ENCODE measurements around the gene SNRNP48. TPM values are rescaled to one million over a fixed set of nuclear protein-coding genes. Genes with fewer than 3 reads are reported as not detected.
A peak's percentile ranks its signal among the peaks of the same experiment; 100 is the strongest.

SNRNP48 gene
- total and polyA plus RNA-seq, 5 donors from 2014 or later: 6.8 to 10.9 (median 10.5) TPM

DNA sequence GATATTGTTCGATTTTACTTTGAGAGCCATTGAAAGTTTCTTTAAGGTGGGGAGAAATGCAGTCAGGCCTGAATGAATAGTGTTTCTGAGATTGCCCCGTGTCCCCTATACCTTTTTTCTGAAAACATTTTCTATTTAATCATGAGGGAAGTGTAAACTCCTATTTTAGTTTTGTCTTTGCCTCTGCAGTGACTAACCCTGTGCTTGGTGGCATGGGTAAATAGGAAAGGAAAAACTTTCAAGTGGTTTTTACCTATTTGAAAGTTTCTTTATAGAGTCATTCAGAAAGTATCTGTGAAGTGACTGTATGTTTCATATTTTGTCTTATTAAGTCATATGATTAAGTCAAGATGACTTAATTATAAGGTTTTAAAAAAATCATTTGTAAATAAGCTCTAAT is 14.5 kb downstream of the SNRNP48 start:
- H3K36me3 Mint-ChIP-seq: peaks cover 42% of the 10 kb centered on the region
- peaks cover 84% of the 10 kb centered on the region for H3K36me3 ChIP-seq (ENCODE audit: control insufficient read depth, insufficient read depth, low read length)
- H3K27ac ChIP-seq (ENCODE audit: insufficient read depth, low read length, poor library complexity, severe bottlenecking): no peak overlapping the region
- no peak overlapping the region for H3K4me3 Mint-ChIP-seq
- no peaks in the 10 kb centered on the region for H3K27me3 Mint-ChIP-seq
- no peaks in the 10 kb centered on the region for H3K9me3 Mint-ChIP-seq
- ATAC-seq (ENCODE audit: low read depth in 2 of 2): no peak
- no peak overlapping the region for H3K4me3 ChIP-seq (ENCODE audit: low read depth, low read length)
- peaks cover under 1 to 21% (median 9%) of the 10 kb centered on the region in 4 donors for H3K4me1 Mint-ChIP-seq
- peak overlapping the region in 2 of 3 donors; percentile 44 to 45 for H3K27ac Mint-ChIP-seq
- no peaks in the 10 kb centered on the region for H3K9me3 ChIP-seq (ENCODE audit: control insufficient read depth in 2 of 2, low read length in 2 of 2)
- H3K27me3 ChIP-seq (ENCODE audit: control insufficient read depth, insufficient read depth, low read length): no peaks in the 10 kb centered on the region
- no peak for DNase-seq
- H3K4me1 ChIP-seq (ENCODE audit: control insufficient read depth, insufficient read depth, low read length, poor library complexity, severe bottlenecking): no peaks in the 10 kb centered on the region

DNA sequence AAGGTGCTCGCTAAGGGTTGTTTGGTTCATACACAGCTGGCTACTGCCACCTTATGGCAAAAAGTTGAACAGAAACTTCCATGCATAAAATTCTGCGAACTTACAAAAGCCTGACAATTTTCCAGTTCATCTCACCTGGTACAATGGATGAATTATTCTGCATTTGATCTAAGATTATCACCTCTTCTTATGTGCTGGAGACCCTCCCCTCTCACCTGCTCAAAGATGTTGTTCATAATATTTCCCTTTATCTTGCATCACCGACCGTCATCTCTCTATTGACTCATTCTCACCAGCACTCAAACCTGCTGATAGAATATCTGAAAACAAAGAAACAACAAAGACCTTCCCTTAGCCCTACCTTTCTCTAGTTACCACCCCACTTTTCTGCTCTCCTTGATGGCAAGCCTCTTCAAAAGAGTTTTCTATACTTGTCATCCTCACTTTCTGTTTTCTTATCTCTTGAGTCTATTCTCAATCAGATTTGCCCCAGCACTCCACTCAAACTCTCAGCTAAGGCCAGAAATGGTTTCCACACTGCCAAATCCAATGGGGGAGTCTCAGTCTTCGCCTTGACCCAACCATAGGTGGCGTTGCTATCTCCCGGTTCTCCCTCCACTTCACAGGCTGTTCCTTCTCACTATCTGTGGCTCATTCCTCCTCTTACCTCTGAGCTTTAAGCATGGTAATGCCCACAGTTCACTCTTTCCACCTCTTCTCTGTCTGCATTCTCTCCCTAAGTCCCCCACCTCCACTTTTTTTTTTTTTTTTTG is 25.8 kb downstream of the SNRNP48 start:
- no peak overlapping the region for H3K27ac ChIP-seq (ENCODE audit: insufficient read depth, low read length, poor library complexity, severe bottlenecking)
- no peaks in the 10 kb centered on the region for H3K9me3 ChIP-seq (ENCODE audit: control insufficient read depth in 2 of 2, low read length in 2 of 2)
- DNase-seq (peak in 2 of 3 donors; percentile 45 to 63), ATAC-seq (ENCODE audit: low read depth in 2 of 2) (peak in 1 of 2 donors; percentile 24)
- H3K9me3 Mint-ChIP-seq: no peaks in the 10 kb centered on the region
- H3K27ac Mint-ChIP-seq: peak overlapping the region in 2 of 3 donors; percentile 3 to 22
- peaks cover 9% of the 10 kb centered on the region for H3K36me3 Mint-ChIP-seq
- peaks cover 11% of the 10 kb centered on the region for H3K36me3 ChIP-seq (ENCODE audit: control insufficient read depth, insufficient read depth, low read length)
- no peaks in the 10 kb centered on the region for H3K4me1 ChIP-seq (ENCODE audit: control insufficient read depth, insufficient read depth, low read length, poor library complexity, severe bottlenecking)
- peaks cover 5 to 13% (median 8%) of the 10 kb centered on the region in 4 donors for H3K4me1 Mint-ChIP-seq
- H3K4me3 ChIP-seq (ENCODE audit: low read depth, low read length): peak overlapping the region; percentile 65
- no peaks in the 10 kb centered on the region for H3K27me3 ChIP-seq (ENCODE audit: control insufficient read depth, insufficient read depth, low read length)
- peak overlapping the region in 3 of 4 donors; percentile 2 to 9 (median 8) for H3K4me3 Mint-ChIP-seq
- H3K27me3 Mint-ChIP-seq: peaks cover 4% of the 10 kb centered on the region

DNA sequence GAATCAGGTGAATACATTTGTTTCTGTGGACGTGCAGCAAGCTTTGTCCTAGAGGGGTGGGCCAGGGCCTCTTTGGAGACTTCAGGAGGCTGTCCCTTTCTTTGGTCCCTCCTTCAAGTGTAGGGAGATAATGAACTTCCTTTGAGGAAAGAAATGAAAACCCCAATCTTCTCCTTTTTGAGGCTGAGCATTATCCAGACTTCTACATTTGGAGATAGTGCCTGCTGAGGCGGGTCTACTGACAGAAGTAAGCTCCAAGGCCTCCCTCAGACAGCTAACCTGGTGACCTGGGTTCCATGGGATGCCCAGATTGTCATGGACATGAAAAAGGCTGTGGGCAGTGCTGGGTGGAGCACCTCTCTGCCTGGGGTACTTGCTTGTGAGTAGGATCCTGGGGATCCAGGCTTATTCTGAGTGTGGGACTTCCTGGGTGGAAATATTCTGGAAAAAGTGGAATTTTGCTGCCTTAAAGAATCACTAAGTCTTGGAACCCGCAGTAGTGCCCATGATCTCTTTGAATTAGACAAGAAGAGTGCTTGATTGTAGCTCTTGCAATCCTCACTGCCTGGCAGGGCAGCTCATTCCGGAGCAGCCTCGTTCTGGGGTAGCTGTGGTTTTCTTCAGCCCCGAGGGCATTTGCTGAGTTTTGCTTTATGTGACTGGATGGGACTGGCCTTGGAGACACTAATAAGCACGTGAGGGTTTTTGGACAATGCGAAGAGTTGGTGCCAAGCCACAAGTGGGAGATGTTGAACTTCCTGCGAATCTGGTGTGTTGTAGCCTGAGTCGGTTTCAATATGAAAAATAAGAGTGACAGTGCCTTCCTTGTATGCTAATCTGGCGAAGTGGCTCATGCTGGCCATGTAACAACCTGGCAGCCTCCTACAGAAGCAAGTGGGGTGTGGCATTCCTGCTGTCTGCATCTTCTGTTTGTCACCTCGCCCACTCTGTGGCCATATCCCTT is 28.1 kb downstream of the SNRNP48 start:
- Mint-ChIP-seq H3K27ac (peak overlapping the region in 1 of 3 donors; percentile 49), H3K4me1 (peaks cover 0 to 13% (median 8%) of the 10 kb centered on the region in 4 donors)

DNA sequence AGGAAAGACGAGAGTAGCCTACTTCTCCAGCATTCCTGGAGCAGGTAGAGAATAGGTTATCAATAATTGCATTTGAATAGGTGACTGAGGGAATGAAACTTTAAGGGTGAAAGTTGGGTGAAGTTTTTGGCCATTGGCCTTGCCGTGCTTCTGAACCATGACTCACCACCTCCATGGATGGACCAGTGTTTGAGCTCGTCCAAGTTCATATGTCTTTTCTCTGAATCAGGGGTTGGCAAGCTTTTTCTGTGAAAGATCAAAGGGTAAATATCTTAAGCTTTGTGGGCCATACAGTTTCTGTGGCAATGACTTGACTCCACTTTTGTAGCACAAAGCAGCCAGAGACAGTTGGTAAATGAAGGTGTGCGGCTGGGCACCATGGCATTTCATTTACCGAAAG is 31.8 kb downstream of the SNRNP48 start:
- Histone ChIP-seq H3K36me3 (ENCODE audit: control insufficient read depth, insufficient read depth, low read length) (no peaks in the 10 kb centered on the region), H3K4me1 (ENCODE audit: control insufficient read depth, insufficient read depth, low read length, poor library complexity, severe bottlenecking) (no peaks in the 10 kb centered on the region), H3K27ac (ENCODE audit: insufficient read depth, low read length, poor library complexity, severe bottlenecking) (no peak overlapping the region), H3K4me3 (ENCODE audit: low read depth, low read length) (no peak overlapping the region), H3K27me3 (ENCODE audit: control insufficient read depth, insufficient read depth, low read length) (no peaks in the 10 kb centered on the region), H3K9me3 (ENCODE audit: control insufficient read depth in 2 of 2, low read length in 2 of 2) (no peaks in the 10 kb centered on the region)
- Mint-ChIP-seq H3K4me1 (peaks cover 0 to 5% (median 2%) of the 10 kb centered on the region in 4 donors), H3K27me3 (peaks cover 9% of the 10 kb centered on the region), H3K36me3 (no peaks in the 10 kb centered on the region), H3K27ac (no peak overlapping the region), H3K9me3 (no peaks in the 10 kb centered on the region), H3K4me3 (no peak overlapping the region)
- no peak for ATAC-seq (ENCODE audit: low read depth in 2 of 2)
- no peak for DNase-seq

More for the DNA sequence above, 28.1 kb downstream of the SNRNP48 start:
- Histone ChIP-seq H3K4me1 (ENCODE audit: control insufficient read depth, insufficient read depth, low read length, poor library complexity, severe bottlenecking) (no peaks in the 10 kb centered on the region), H3K27ac (ENCODE audit: insufficient read depth, low read length, poor library complexity, severe bottlenecking) (no peak overlapping the region), H3K9me3 (ENCODE audit: control insufficient read depth in 2 of 2, low read length in 2 of 2) (no peaks in the 10 kb centered on the region), H3K4me3 (ENCODE audit: low read depth, low read length) (no peak overlapping the region), H3K36me3 (ENCODE audit: control insufficient read depth, insufficient read depth, low read length) (no peaks in the 10 kb centered on the region), H3K27me3 (ENCODE audit: control insufficient read depth, insufficient read depth, low read length) (no peaks in the 10 kb centered on the region)
- Mint-ChIP-seq H3K27me3 (peaks cover 4% of the 10 kb centered on the region), H3K36me3 (peaks cover 5% of the 10 kb centered on the region), H3K9me3 (no peaks in the 10 kb centered on the region), H3K4me3 (no peak overlapping the region)
- DNase-seq (peak in 1 of 3 donors; percentile 12), ATAC-seq (ENCODE audit: low read depth in 2 of 2) (no peak)

DNA sequence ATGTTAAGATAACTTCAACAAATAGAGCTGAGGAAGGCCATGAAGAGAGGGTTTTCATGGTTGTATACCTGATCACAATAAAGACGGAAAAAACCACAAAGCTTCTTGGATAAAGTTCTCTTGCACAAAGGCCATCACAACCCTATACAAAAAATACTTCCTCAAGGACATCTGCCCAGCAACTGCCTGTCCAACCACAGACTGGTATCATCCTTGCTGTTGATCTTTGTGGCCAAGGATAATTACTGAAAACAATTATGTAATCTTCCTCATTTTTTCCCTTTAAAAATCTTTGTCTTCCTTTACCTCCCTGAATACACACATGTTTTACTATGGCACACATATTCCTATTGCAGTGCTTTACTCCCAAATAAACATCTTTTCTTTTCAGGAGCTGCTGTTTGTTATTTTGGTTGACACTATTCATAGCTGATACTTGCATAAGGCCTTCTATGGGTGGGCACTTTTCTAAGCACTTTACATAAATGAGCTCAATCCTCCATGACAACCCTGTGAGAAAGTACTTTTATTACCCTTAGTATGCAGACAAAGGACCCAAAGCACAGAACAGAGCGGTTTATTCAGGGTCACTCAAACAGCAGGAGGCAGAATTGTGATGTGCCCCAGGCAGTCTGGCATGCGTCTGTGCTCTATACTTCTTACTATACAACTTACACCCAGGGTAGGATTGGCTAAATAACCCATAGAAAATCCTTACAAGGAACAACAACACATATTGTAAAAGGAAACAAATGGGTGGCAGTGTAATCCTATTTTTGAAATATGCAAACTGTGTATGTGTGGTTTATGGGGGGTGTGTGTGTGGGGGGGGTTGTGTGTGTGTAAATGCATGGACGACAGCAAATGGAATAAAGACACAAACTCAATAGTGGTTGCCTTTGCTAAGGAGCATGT is 35.1 kb downstream of the SNRNP48 start:
- no peaks in the 10 kb centered on the region for H3K9me3 Mint-ChIP-seq
- Histone ChIP-seq H3K36me3 (ENCODE audit: control insufficient read depth, insufficient read depth, low read length) (no peaks in the 10 kb centered on the region), H3K27ac (ENCODE audit: insufficient read depth, low read length, poor library complexity, severe bottlenecking) (no peak overlapping the region), H3K4me1 (ENCODE audit: control insufficient read depth, insufficient read depth, low read length, poor library complexity, severe bottlenecking) (no peaks in the 10 kb centered on the region), H3K9me3 (ENCODE audit: control insufficient read depth in 2 of 2, low read length in 2 of 2) (no peaks in the 10 kb centered on the region), H3K4me3 (ENCODE audit: low read depth, low read length) (no peak overlapping the region), H3K27me3 (ENCODE audit: control insufficient read depth, insufficient read depth, low read length) (no peaks in the 10 kb centered on the region)
- no peaks in the 10 kb centered on the region for H3K36me3 Mint-ChIP-seq
- H3K27ac Mint-ChIP-seq: no peak overlapping the region
- peaks cover 7% of the 10 kb centered on the region for H3K27me3 Mint-ChIP-seq
- ATAC-seq (ENCODE audit: low read depth in 2 of 2) (no peak), DNase-seq (no peak)
- H3K4me3 Mint-ChIP-seq: no peak overlapping the region
- no peaks in the 10 kb centered on the region for H3K4me1 Mint-ChIP-seq

DNA sequence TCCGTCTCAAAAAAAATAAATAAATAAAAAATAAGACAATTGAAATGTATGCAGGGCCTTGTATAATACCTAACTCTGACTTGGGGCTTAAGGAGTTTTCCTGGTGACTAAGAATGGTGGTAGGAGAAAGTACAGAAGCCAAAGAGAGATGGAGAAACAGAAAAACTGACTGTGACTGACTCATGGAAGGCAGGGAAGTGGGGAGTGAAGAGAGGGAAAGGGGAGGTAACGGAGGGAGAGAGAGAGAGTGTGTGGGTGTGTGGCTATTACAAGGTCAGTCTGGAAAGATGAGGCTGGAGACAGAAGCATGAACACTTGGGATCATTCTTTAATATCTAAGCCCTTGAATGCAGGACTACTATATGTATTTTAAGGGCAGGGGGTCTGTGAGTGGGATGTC is 38.5 kb downstream of the SNRNP48 start:
- H3K9me3 Mint-ChIP-seq: no peaks in the 10 kb centered on the region
- Histone ChIP-seq H3K36me3 (ENCODE audit: control insufficient read depth, insufficient read depth, low read length) (no peaks in the 10 kb centered on the region), H3K27ac (ENCODE audit: insufficient read depth, low read length, poor library complexity, severe bottlenecking) (no peak overlapping the region), H3K9me3 (ENCODE audit: control insufficient read depth in 2 of 2, low read length in 2 of 2) (no peaks in the 10 kb centered on the region), H3K4me3 (ENCODE audit: low read depth, low read length) (no peak overlapping the region), H3K4me1 (ENCODE audit: control insufficient read depth, insufficient read depth, low read length, poor library complexity, severe bottlenecking) (no peaks in the 10 kb centered on the region), H3K27me3 (ENCODE audit: control insufficient read depth, insufficient read depth, low read length) (no peaks in the 10 kb centered on the region)
- peak overlapping the region in 1 of 3 donors; percentile 11 for H3K27ac Mint-ChIP-seq
- no peaks in the 10 kb centered on the region for H3K4me1 Mint-ChIP-seq
- H3K4me3 Mint-ChIP-seq: no peak overlapping the region
- no peak for DNase-seq
- no peak for ATAC-seq (ENCODE audit: low read depth in 2 of 2)
- H3K27me3 Mint-ChIP-seq: peaks cover 21% of the 10 kb centered on the region
- no peaks in the 10 kb centered on the region for H3K36me3 Mint-ChIP-seq

DNA sequence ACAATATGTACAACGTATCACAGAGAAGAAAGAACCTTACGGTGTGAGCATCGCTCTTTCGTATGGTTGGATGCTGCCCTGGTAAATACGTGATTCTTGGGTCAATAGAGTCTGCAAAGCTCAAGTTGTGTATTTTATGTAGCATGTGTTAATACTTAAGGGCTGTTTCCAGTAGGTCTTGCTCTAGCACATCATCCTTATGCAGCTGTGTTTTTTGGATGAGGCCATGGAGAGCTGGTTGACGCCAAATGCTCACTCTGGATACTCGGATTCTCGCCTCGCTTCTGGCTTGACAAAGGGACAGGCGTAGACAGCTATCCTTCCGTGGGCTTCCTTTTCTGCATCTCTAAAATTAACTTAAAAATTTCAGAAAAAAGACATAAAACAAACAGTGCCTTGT is 38.9 kb downstream of the SNRNP48 start:
- H3K36me3 Mint-ChIP-seq: no peaks in the 10 kb centered on the region
- DNase-seq: no peak
- no peaks in the 10 kb centered on the region for H3K27me3 ChIP-seq (ENCODE audit: control insufficient read depth, insufficient read depth, low read length)

More for the DNA sequence above, 38.9 kb downstream of the SNRNP48 start:
- Mint-ChIP-seq H3K9me3 (no peaks in the 10 kb centered on the region), H3K27me3 (peaks cover 21% of the 10 kb centered on the region), H3K27ac (no peak overlapping the region), H3K4me1 (no peaks in the 10 kb centered on the region), H3K4me3 (no peak overlapping the region)
- no peaks in the 10 kb centered on the region for H3K4me1 ChIP-seq (ENCODE audit: control insufficient read depth, insufficient read depth, low read length, poor library complexity, severe bottlenecking)
- H3K36me3 ChIP-seq (ENCODE audit: control insufficient read depth, insufficient read depth, low read length): no peaks in the 10 kb centered on the region
- no peak for ATAC-seq (ENCODE audit: low read depth in 2 of 2)
- no peak overlapping the region for H3K27ac ChIP-seq (ENCODE audit: insufficient read depth, low read length, poor library complexity, severe bottlenecking)
- H3K4me3 ChIP-seq (ENCODE audit: low read depth, low read length): no peak overlapping the region
- H3K9me3 ChIP-seq (ENCODE audit: control insufficient read depth in 2 of 2, low read length in 2 of 2): no peaks in the 10 kb centered on the region

Data from CD4-positive, CD25-positive, alpha-beta regulatory T cell (primary cell).